ENCODE results near the gene TOR1B. TPM values are rescaled to one million over a fixed set of nuclear protein-coding genes. Genes with fewer than 3 reads are reported as not detected.

The TOR1B gene
- polyA plus RNA-seq, 1 donor from 2014 or later = 52.2 TPM

- Histone ChIP-seq H3K27me3 (ENCODE audit: insufficient read depth, low read depth, low read length) (no peaks in the 10 kb centered on the region), H3K9ac (ENCODE audit: low read length) (peak overlapping the region; percentile 77), H3K27ac (ENCODE audit: low read length) (peak overlapping the region; percentile 79), H2AFZ (ENCODE audit: low read depth, low read length) (no peak overlapping the region), H3K4me2 (ENCODE audit: low read length) (peak overlapping the region; percentile 66), H3K4me3 (ENCODE audit: low read length) (peak overlapping the region; percentile 95), H3K9me2 (ENCODE audit: insufficient read depth, low read length) (no peaks in the 10 kb centered on the region), H3F3A (ENCODE audit: insufficient read depth, low read length, poor library complexity, severe bottlenecking) (no peaks in the 10 kb centered on the region), H3K9me3 (ENCODE audit: low read length) (no peaks in the 10 kb centered on the region), H3K79me2 (replicated peaks; ENCODE audit: insufficient read depth, low read length) (no peaks in the 10 kb centered on the region), H3K36me3 (ENCODE audit: insufficient read depth, low read length) (no peaks in the 10 kb centered on the region), H4K20me1 (ENCODE audit: insufficient read depth) (no peaks in the 10 kb centered on the region)
- TF ChIP-seq RAD21 (conservative IDR thresholded peaks at IDR 0.05) (no peak), EP300 (conservative IDR thresholded peaks at IDR 0.05; ENCODE audit: poor library complexity, severe bottlenecking) (no peak), REST (IDR thresholded peaks at IDR 0.05; ENCODE audit: borderline replicate concordance) (no peak), EZH2 (IDR thresholded peaks at IDR 0.05; ENCODE audit: borderline replicate concordance, insufficient read depth, low read length, poor library complexity, severe bottlenecking) (no peak), SMC3 (conservative IDR thresholded peaks at IDR 0.05; ENCODE audit: poor library complexity) (no peak), POLR2AphosphoS5 (IDR thresholded peaks at IDR 0.05) (no peak)
These were observed 684 bp downstream of the TOR1B start for GRCh38 chr9:129803676-129804060.

GRCh38 chr9:129806061-129806460 lies 3.1 kb downstream of the TOR1B start:
- Histone ChIP-seq H3K4me3 (ENCODE audit: low read length) (no peak overlapping the region), H3K79me2 (replicated peaks; ENCODE audit: insufficient read depth, low read length) (no peaks in the 10 kb centered on the region), H3F3A (ENCODE audit: insufficient read depth, low read length, poor library complexity, severe bottlenecking) (no peaks in the 10 kb centered on the region), H3K27ac (ENCODE audit: low read length) (no peak overlapping the region), H2AFZ (ENCODE audit: low read depth, low read length) (no peak overlapping the region), H3K4me2 (ENCODE audit: low read length) (no peak overlapping the region), H3K36me3 (ENCODE audit: insufficient read depth, low read length) (peaks cover 3% of the 10 kb centered on the region), H4K20me1 (ENCODE audit: insufficient read depth) (no peaks in the 10 kb centered on the region), H3K9ac (ENCODE audit: low read length) (no peak overlapping the region), H3K27me3 (ENCODE audit: insufficient read depth, low read depth, low read length) (no peaks in the 10 kb centered on the region), H3K9me3 (ENCODE audit: low read length) (no peaks in the 10 kb centered on the region), H3K9me2 (ENCODE audit: insufficient read depth, low read length) (no peaks in the 10 kb centered on the region)
- TF ChIP-seq EZH2 (IDR thresholded peaks at IDR 0.05; ENCODE audit: borderline replicate concordance, insufficient read depth, low read length, poor library complexity, severe bottlenecking) (no peak), SMC3 (conservative IDR thresholded peaks at IDR 0.05; ENCODE audit: poor library complexity) (no peak), REST (IDR thresholded peaks at IDR 0.05; ENCODE audit: borderline replicate concordance) (no peak), EP300 (conservative IDR thresholded peaks at IDR 0.05; ENCODE audit: poor library complexity, severe bottlenecking) (no peak), MXI1 (conservative IDR thresholded peaks at IDR 0.05; ENCODE audit: poor library complexity, severe bottlenecking) (no peak), RAD21 (conservative IDR thresholded peaks at IDR 0.05) (no peak), TAF1 (IDR thresholded peaks at IDR 0.05; ENCODE audit: low read depth) (no peak), CTCF (IDR thresholded peaks at IDR 0.05; ENCODE audit: poor library complexity, severe bottlenecking) (no peak), POLR2AphosphoS5 (IDR thresholded peaks at IDR 0.05) (no peak)
